HEK293 (cell line): ENCODE measurements around the gene MGMT.

ENCODE experiments used
- CTCF ChIA-PET: fragments of 350-600 bp; formaldehyde crosslinking; extraction: SDS; loops from one replicate; lab custom pipeline; 2021; ENCODE audit warnings: antibody characterized with exemption; lab: Yijun Ruan, JAX
- POLR2A ChIA-PET: fragments of 300-600 bp; formaldehyde crosslinking; extraction: SDS; loops from one replicate; lab custom pipeline; 2020; ENCODE audit warnings: antibody characterized with exemption, inconsistent platforms; lab: Yijun Ruan, JAX
- H3K27ac ChIP-seq: fragments of 200-500 bp; sonication (Bioruptor generic); 2 replicates; pipeline ENCODE4 v1.5.1; 2014; ENCODE audit warnings: low read depth, low read length, control low read depth, inconsistent platforms; ENCODE audit errors: extremely low read depth
- H3K36me3 ChIP-seq, 2 experiments: fragments of 200-500 bp in 1 of 2; sonication (Bioruptor generic) in 1 of 2; 1 replicate in 1 of 2; 2 replicates in 1 of 2; pipeline ENCODE4 v1.5.1; 2014 to 2017; ENCODE audit warnings: inconsistent platforms in 2 of 2, low read length in 2 of 2; ENCODE audit not compliant: control insufficient read depth in 2 of 2, insufficient read depth in 1 of 2
- H3K4me1 ChIP-seq: fragments of 200-500 bp; sonication (Bioruptor generic); 2 replicates; pipeline ENCODE4 v1.5.1; 2014; ENCODE audit warnings: mild to moderate bottlenecking, low read length, inconsistent platforms; ENCODE audit not compliant: control insufficient read depth, insufficient read depth
- H3K4me3 ChIP-seq: 2 replicates; pipeline ENCODE4 v1.5.1; 2011; ENCODE audit warnings: low read depth, mild to moderate bottlenecking, control low read depth, low read length, moderate library complexity
- H3K9me3 ChIP-seq: fragments of 200-500 bp; sonication (Bioruptor generic); 2 replicates; pipeline ENCODE4 v1.5.1; 2014; ENCODE audit warnings: low read depth, low read length, inconsistent platforms; ENCODE audit not compliant: control insufficient read depth, insufficient read depth
- BCL11A ChIP-seq: fragments of 450-650 bp; formaldehyde crosslinking; IDR thresholded peaks from 2 replicates; pipeline ENCODE4 v1.5.1; 2016; ENCODE audit warnings: low read depth, missing biosample characterization, missing genetic modification characterization
- EGR2 ChIP-seq: fragments of 450-650 bp; formaldehyde crosslinking; IDR thresholded peaks from 2 replicates; pipeline ENCODE4 v1.5.1; 2016; ENCODE audit warnings: low read depth, missing biosample characterization, missing genetic modification characterization
- GLIS1 ChIP-seq: fragments of 450-650 bp; formaldehyde crosslinking; IDR thresholded peaks from 2 replicates; pipeline ENCODE4 v1.5.1; 2016; ENCODE audit warnings: missing biosample characterization, missing genetic modification characterization
- HOXC10 ChIP-seq: sonication (generic); formaldehyde crosslinking; IDR thresholded peaks from 2 replicates; pipeline ENCODE4 v1.8.1; 2023; ENCODE audit warnings: mild to moderate bottlenecking, missing genetic modification reagents
- SCRT2 ChIP-seq: fragments of 450-650 bp; formaldehyde crosslinking; IDR thresholded peaks from 2 replicates; pipeline ENCODE4 v1.5.1; 2016; ENCODE audit warnings: missing biosample characterization, missing genetic modification characterization
- SP3 ChIP-seq: fragments of 450-650 bp; formaldehyde crosslinking; IDR thresholded peaks from 2 replicates; pipeline ENCODE4 v1.5.1; 2016; ENCODE audit warnings: missing biosample characterization, missing genetic modification characterization
- ZBTB20 ChIP-seq: fragments of 450-650 bp; formaldehyde crosslinking; IDR thresholded peaks from 2 replicates; pipeline ENCODE4 v1.5.1; 2016; ENCODE audit warnings: missing biosample characterization, missing genetic modification characterization
- ZBTB21 ChIP-seq: fragments of 450-650 bp; formaldehyde crosslinking; IDR thresholded peaks from 2 replicates; pipeline ENCODE4 v1.5.1; 2017; ENCODE audit warnings: missing biosample characterization, missing genetic modification characterization
- ZFHX2 ChIP-seq: fragments of 450-650 bp; formaldehyde crosslinking; conservative IDR thresholded peaks from 2 replicates; pipeline ENCODE4 v1.5.1; 2016; ENCODE audit warnings: missing biosample characterization, missing genetic modification characterization
- ZNF155 ChIP-seq: fragments of 450-650 bp; formaldehyde crosslinking; IDR thresholded peaks from 2 replicates; pipeline ENCODE4 v1.5.1; 2016; ENCODE audit warnings: missing biosample characterization, missing genetic modification characterization
- ZNF157 ChIP-seq: fragments of 450-650 bp; formaldehyde crosslinking; IDR thresholded peaks from 2 replicates; pipeline ENCODE4 v1.5.1; 2016; ENCODE audit warnings: missing biosample characterization, missing genetic modification characterization
- ZNF184 ChIP-seq: fragments of 450-650 bp; IDR thresholded peaks from 2 replicates; pipeline ENCODE4 v1.5.1; 2018; ENCODE audit warnings: missing biosample characterization, mild to moderate bottlenecking, missing genetic modification characterization
- ZNF23 ChIP-seq: fragments of 450-650 bp; formaldehyde crosslinking; IDR thresholded peaks from 2 replicates; pipeline ENCODE4 v1.5.1; 2016; ENCODE audit warnings: missing biosample characterization, missing genetic modification characterization, borderline replicate concordance
- ZNF239 ChIP-seq: fragments of 450-650 bp; formaldehyde crosslinking; IDR thresholded peaks from 2 replicates; pipeline ENCODE4 v1.5.1; 2016; ENCODE audit warnings: missing biosample characterization, missing genetic modification characterization
- ZNF266 ChIP-seq: fragments of 450-650 bp; formaldehyde crosslinking; IDR thresholded peaks from 2 replicates; pipeline ENCODE4 v1.5.1; 2016; ENCODE audit warnings: missing biosample characterization, missing genetic modification characterization, low read depth
- ZNF302 ChIP-seq: fragments of 450-650 bp; formaldehyde crosslinking; IDR thresholded peaks from 2 replicates; pipeline ENCODE4 v1.5.1; 2016; ENCODE audit warnings: missing biosample characterization, missing genetic modification characterization, low read depth
- ZNF398 ChIP-seq: fragments of 450-650 bp; formaldehyde crosslinking; IDR thresholded peaks from 2 replicates; pipeline ENCODE4 v1.5.1; 2017; ENCODE audit warnings: missing biosample characterization, missing genetic modification characterization
- ZNF416 ChIP-seq: fragments of 450-650 bp; formaldehyde crosslinking; IDR thresholded peaks from 2 replicates; pipeline ENCODE4 v1.5.1; 2016; ENCODE audit warnings: missing biosample characterization, missing genetic modification characterization
- ZNF433 ChIP-seq: fragments of 450-650 bp; formaldehyde crosslinking; IDR thresholded peaks from 2 replicates; pipeline ENCODE4 v1.5.1; 2016; ENCODE audit warnings: missing biosample characterization, missing genetic modification characterization, low read depth
- ZNF530 ChIP-seq: fragments of 450-650 bp; formaldehyde crosslinking; IDR thresholded peaks from 2 replicates; pipeline ENCODE4 v1.5.1; 2016; ENCODE audit warnings: low read depth, missing biosample characterization, missing genetic modification characterization
- ZNF548 ChIP-seq: fragments of 450-650 bp; formaldehyde crosslinking; IDR thresholded peaks from 2 replicates; pipeline ENCODE4 v1.5.1; 2016; ENCODE audit warnings: missing biosample characterization, missing genetic modification characterization
- ZNF654 ChIP-seq: fragments of 450-650 bp; formaldehyde crosslinking; IDR thresholded peaks from 2 replicates; pipeline ENCODE4 v1.5.1; 2016; ENCODE audit warnings: low read depth, missing biosample characterization, missing genetic modification characterization
- ZNF692 ChIP-seq: fragments of 450-650 bp; formaldehyde crosslinking; IDR thresholded peaks from 2 replicates; pipeline ENCODE4 v1.5.1; 2016; ENCODE audit warnings: missing biosample characterization, missing genetic modification characterization
- ZNF791 ChIP-seq: fragments of 450-650 bp; formaldehyde crosslinking; IDR thresholded peaks from 2 replicates; pipeline ENCODE4 v1.5.1; 2016; ENCODE audit warnings: missing biosample characterization, missing genetic modification characterization
- ZSCAN23 ChIP-seq: fragments of 450-650 bp; formaldehyde crosslinking; IDR thresholded peaks from 2 replicates; pipeline ENCODE4 v1.5.1; 2016; ENCODE audit warnings: missing biosample characterization, missing genetic modification characterization
- TF ChIP-seq, protein P1 (sequence below): fragments of 450-650 bp; IDR thresholded peaks from 2 replicates; pipeline ENCODE4 v1.5.1; 2018; ENCODE audit warnings: missing biosample characterization, missing genetic modification characterization
- TF ChIP-seq, protein P2 (sequence below): fragments of 450-650 bp; formaldehyde crosslinking; IDR thresholded peaks from 2 replicates; pipeline ENCODE4 v1.5.1; 2016; ENCODE audit warnings: missing biosample characterization, missing genetic modification characterization
- TF ChIP-seq, protein P3 (sequence below): fragments of 450-650 bp; formaldehyde crosslinking; IDR thresholded peaks from 2 replicates; pipeline ENCODE4 v1.5.1; 2016; ENCODE audit warnings: missing biosample characterization, missing genetic modification characterization

MGMT gene

DNA sequence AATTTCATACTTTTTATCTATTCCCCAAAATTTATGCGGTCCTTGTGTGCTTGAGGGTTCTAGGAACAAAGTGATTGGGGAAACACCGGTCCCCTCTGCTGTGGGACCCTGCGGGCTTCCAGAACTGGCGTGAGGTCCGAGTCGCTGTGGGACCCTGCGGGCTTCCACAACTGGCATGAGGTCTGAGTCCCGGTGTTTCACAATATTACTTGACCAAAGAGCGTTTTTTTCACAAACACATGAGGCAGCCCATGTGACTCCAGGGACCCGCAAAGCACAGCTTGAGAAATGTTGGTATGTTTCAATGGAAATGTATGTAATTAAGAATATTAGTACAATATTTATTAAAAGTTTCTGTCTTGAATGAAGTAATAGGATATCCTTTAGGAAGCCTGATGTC, 212.2 kb downstream of the MGMT start:
- Histone ChIP-seq H3K4me1 (no peaks in the 10 kb centered on the region), H3K9me3 (no peaks in the 10 kb centered on the region), H3K27ac (no peak overlapping the region), H3K4me3 (no peak overlapping the region), H3K36me3 (no peaks in the 10 kb centered on the region)
- TF ChIP-seq, protein P1, sequence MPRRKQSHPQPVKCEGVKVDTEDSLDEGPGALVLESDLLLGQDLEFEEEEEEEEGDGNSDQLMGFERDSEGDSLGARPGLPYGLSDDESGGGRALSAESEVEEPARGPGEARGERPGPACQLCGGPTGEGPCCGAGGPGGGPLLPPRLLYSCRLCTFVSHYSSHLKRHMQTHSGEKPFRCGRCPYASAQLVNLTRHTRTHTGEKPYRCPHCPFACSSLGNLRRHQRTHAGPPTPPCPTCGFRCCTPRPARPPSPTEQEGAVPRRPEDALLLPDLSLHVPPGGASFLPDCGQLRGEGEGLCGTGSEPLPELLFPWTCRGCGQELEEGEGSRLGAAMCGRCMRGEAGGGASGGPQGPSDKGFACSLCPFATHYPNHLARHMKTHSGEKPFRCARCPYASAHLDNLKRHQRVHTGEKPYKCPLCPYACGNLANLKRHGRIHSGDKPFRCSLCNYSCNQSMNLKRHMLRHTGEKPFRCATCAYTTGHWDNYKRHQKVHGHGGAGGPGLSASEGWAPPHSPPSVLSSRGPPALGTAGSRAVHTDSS (tag by site-specific recombination): no peak
- TF ChIP-seq ZNF239 (no peak), SP3 (tag by site-specific recombination) (no peak), ZBTB20 (tag by site-specific recombination) (no peak), BCL11A (no peak), ZNF791 (no peak), SCRT2 (no peak), ZNF692 (tag by site-specific recombination) (no peak), ZNF416 (no peak), ZNF23 (tag by site-specific recombination) (no peak), ZNF155 (tag by site-specific recombination) (no peak)
- TF ChIP-seq, protein P2, sequence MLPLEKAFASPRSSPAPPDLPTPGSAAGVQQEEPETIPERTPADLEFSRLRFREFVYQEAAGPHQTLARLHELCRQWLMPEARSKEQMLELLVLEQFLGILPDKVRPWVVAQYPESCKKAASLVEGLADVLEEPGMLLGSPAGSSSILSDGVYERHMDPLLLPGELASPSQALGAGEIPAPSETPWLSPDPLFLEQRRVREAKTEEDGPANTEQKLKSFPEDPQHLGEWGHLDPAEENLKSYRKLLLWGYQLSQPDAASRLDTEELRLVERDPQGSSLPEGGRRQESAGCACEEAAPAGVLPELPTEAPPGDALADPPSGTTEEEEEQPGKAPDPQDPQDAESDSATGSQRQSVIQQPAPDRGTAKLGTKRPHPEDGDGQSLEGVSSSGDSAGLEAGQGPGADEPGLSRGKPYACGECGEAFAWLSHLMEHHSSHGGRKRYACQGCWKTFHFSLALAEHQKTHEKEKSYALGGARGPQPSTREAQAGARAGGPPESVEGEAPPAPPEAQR (tag by site-specific recombination): no peak
- ChIA-PET CTCF (interaction anchor here (0.6 kb wide), 1 partner anchor 578 kb away, joined by 3 read pairs; no protein-coding TSS in a partner anchor), POLR2A (no interaction called here)

- ChIA-PET CTCF (no interaction called here), POLR2A (no interaction called here)
- TF ChIP-seq ZFHX2 (tag by site-specific recombination) (no peak), ZSCAN23 (tag by site-specific recombination) (no peak), ZBTB21 (tag by site-specific recombination) (no peak), EGR2 (no peak), ZNF548 (tag by site-specific recombination) (no peak), ZNF157 (no peak), HOXC10 (no peak), ZNF433 (tag by site-specific recombination) (no peak), ZNF654 (tag by site-specific recombination) (no peak), ZNF302 (tag by site-specific recombination) (no peak), ZNF266 (no peak), ZNF184 (tag by site-specific recombination) (no peak), ZNF398 (tag by site-specific recombination) (no peak), GLIS1 (tag by site-specific recombination) (no peak), ZNF530 (tag by site-specific recombination) (no peak)
- TF ChIP-seq, protein P3, sequence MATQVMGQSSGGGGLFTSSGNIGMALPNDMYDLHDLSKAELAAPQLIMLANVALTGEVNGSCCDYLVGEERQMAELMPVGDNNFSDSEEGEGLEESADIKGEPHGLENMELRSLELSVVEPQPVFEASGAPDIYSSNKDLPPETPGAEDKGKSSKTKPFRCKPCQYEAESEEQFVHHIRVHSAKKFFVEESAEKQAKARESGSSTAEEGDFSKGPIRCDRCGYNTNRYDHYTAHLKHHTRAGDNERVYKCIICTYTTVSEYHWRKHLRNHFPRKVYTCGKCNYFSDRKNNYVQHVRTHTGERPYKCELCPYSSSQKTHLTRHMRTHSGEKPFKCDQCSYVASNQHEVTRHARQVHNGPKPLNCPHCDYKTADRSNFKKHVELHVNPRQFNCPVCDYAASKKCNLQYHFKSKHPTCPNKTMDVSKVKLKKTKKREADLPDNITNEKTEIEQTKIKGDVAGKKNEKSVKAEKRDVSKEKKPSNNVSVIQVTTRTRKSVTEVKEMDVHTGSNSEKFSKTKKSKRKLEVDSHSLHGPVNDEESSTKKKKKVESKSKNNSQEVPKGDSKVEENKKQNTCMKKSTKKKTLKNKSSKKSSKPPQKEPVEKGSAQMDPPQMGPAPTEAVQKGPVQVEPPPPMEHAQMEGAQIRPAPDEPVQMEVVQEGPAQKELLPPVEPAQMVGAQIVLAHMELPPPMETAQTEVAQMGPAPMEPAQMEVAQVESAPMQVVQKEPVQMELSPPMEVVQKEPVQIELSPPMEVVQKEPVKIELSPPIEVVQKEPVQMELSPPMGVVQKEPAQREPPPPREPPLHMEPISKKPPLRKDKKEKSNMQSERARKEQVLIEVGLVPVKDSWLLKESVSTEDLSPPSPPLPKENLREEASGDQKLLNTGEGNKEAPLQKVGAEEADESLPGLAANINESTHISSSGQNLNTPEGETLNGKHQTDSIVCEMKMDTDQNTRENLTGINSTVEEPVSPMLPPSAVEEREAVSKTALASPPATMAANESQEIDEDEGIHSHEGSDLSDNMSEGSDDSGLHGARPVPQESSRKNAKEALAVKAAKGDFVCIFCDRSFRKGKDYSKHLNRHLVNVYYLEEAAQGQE (tag by site-specific recombination): no peak
Observed at GRCh38 chr10:129680661-129681344, 213.8 kb downstream of the MGMT start.

More at GRCh38 chr10:129680661-129681344, 213.8 kb downstream of the MGMT start:
- H3K36me3 ChIP-seq: no peaks in the 10 kb centered on the region
- H3K4me3 ChIP-seq: no peak overlapping the region
- no peak overlapping the region for H3K27ac ChIP-seq
- no peaks in the 10 kb centered on the region for H3K4me1 ChIP-seq
- no peaks in the 10 kb centered on the region for H3K9me3 ChIP-seq
